IPS-20b (cell line): ENCODE data around the gene MAN2A1.
"Not testable (repeated sequence)": the region's sequence is repeated elsewhere in the genome, so short reads cannot be mapped to it uniquely, and the experiment has no call there.

Experiments
- H3K27ac ChIP-seq: one replicate; pipeline ENCODE4 v1.5.1; 2013; ENCODE audit warnings: low read length
- H3K27me3 ChIP-seq: 2 replicates; pipeline ENCODE4 v1.6.1; 2013; ENCODE audit warnings: mild to moderate bottlenecking, low read length, inconsistent platforms; ENCODE audit not compliant: insufficient read depth
- H3K36me3 ChIP-seq: 2 replicates; pipeline ENCODE4 v1.6.1; 2013; ENCODE audit warnings: low read depth, mild to moderate bottlenecking, inconsistent platforms, low read length, moderate library complexity; ENCODE audit not compliant: insufficient read depth
- H3K4me1 ChIP-seq: 2 replicates; pipeline ENCODE4 v1.6.1; 2013; ENCODE audit warnings: mild to moderate bottlenecking, control low read depth, inconsistent platforms, low read length, moderate library complexity; ENCODE audit not compliant: insufficient read depth
- H3K4me3 ChIP-seq: 2 replicates; pipeline ENCODE4 v1.5.1; 2013; ENCODE audit warnings: mild to moderate bottlenecking, low read length, inconsistent platforms
- H3K9ac ChIP-seq: 2 replicates; pipeline ENCODE4 v1.6.1; 2013; ENCODE audit warnings: low read depth, mild to moderate bottlenecking, inconsistent platforms, low read length, moderate library complexity
- H3K9me3 ChIP-seq: 2 replicates; pipeline ENCODE4 v1.6.1; 2013; ENCODE audit warnings: mild to moderate bottlenecking, low read depth, low read length, inconsistent platforms; ENCODE audit not compliant: insufficient read depth

MAN2A1 gene

DNA sequence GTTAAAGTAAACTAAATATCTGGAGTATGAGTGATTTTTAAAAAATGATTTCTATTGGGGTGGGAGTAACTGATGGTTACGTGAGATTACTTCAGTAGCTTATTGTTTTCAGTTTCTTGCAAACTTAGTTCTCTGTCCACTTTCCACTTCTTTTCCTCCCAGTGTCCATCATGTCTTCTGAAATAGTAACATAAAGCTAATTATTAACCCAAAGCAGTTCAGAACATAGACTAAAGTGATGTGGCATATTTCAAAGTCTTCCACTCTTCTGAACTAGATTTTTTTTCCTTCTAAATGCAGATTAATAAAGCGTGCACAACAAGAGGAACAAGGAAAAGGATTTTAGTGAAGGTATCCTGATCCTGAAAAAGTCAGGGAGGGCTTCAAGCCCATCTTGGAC, 114.1 kb downstream of the MAN2A1 start:
- no peak overlapping the region for H3K27ac ChIP-seq
- H3K4me3 ChIP-seq, result no peak overlapping the region
- H3K9ac ChIP-seq, result no peak overlapping the region
- H3K27me3 ChIP-seq, result no peaks in the 10 kb centered on the region
- peaks cover 12% of the 10 kb centered on the region; the same call in 1 of the 2 replicates for H3K4me1 ChIP-seq
- no peaks in the 10 kb centered on the region for H3K9me3 ChIP-seq
- peaks cover 30% of the 10 kb centered on the region for H3K36me3 ChIP-seq

DNA sequence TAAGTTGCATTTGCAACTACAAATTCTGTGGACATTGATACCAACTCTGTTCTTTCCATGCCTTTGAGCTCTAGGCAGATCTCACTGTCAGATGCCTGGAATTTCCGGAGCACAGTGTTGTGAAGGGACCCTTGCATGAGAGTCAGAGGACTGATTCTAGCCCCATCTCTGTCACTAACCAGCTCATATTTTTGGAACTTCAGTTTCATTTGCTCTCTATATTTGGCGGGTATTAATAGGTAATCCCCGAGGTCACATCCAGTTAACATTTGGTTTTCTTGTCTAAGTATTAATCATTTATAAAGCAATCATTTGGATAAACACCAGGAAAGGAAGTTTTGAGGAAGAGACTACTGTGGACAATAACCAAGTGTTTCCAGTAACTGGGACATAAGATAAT, 115.7 kb downstream of the MAN2A1 start:
- Histone ChIP-seq H3K4me1 (peaks cover 12% of the 10 kb centered on the region; the same call in 1 of the 2 replicates), H3K9me3 (no peaks in the 10 kb centered on the region), H3K27me3 (no peaks in the 10 kb centered on the region), H3K36me3 (peaks cover 30% of the 10 kb centered on the region), H3K4me3 (no peak overlapping the region), H3K9ac (no peak overlapping the region), H3K27ac (no peak overlapping the region)

DNA sequence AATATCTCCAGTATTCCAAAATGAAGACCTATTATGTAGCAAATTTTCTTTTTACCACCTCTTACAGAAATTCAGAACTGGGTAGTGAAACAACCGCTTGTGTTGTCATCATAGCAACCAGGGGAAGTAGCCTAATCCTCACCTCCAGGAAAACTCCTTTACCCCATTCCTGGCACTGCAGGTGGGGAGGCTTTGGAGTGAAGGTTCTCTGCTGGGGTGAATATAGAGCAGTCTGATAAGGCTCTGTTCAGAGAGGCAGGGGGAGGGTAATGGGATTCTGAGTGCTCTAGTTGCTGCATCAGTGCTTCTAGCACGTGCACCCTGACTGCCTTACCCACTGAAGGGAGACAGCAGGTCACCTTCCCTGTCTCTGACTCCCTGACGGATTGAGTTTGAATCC, 116.2 kb downstream of the MAN2A1 start:
- H3K4me3 ChIP-seq, result no peak overlapping the region
- peaks cover 30% of the 10 kb centered on the region for H3K36me3 ChIP-seq

DNA sequence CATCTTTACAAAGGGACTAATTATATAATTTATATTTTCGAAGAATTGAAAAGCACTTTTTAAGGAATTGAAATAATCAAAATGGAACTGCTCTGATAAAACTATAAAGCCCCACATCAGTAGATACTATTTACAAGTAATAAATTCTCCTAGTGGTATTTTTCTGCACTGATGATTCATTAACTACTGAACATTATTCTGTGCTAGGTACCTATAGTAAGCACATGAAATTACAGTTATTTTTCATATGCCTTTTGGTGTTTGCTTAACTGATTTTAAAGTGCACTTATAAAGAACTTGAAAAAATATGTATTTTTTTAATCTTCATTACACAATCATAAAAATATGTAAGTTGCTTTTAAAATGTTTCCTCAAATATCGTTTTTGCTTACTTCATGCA, 123.0 kb downstream of the MAN2A1 start:
- no peak overlapping the region for H3K4me3 ChIP-seq
- H3K27me3 ChIP-seq, result no peaks in the 10 kb centered on the region
- H3K9ac ChIP-seq, result no peak overlapping the region
- H3K27ac ChIP-seq, result no peak overlapping the region
- H3K4me1 ChIP-seq, result no peaks in the 10 kb centered on the region
- H3K36me3 ChIP-seq, result peaks cover 59% of the 10 kb centered on the region
- H3K9me3 ChIP-seq, result no peaks in the 10 kb centered on the region

More for the DNA sequence above, 116.2 kb downstream of the MAN2A1 start:
- Histone ChIP-seq H3K9ac (no peak overlapping the region), H3K27me3 (no peaks in the 10 kb centered on the region), H3K27ac (no peak overlapping the region), H3K4me1 (peaks cover 12% of the 10 kb centered on the region; the same call in 1 of the 2 replicates), H3K9me3 (no peaks in the 10 kb centered on the region)

DNA sequence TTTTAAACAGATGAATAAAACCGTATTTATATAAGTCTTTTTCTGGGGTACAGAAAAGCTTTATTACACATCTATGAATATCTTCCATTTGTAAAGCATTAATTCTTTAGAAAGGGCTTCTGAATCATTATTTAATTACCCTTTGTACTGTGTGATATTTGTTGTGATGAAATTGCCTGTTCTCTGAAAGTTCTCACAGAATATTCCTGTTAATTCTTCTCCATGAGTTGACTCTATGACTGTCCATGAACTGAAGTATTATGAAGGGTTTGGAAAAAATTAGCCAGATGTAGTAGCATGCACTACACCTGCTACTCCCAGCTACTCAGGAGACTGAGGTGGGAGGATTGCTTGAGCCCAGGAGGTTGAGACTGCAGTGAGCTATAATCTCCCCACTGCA, 127.0 kb downstream of the MAN2A1 start:
- no peak overlapping the region for H3K9ac ChIP-seq
- H3K4me1 ChIP-seq, result no peaks in the 10 kb centered on the region
- no peaks in the 10 kb centered on the region for H3K27me3 ChIP-seq
- H3K36me3 ChIP-seq, result peaks cover 82% of the 10 kb centered on the region
- no peak overlapping the region for H3K27ac ChIP-seq
- H3K4me3 ChIP-seq, result no peak overlapping the region
- H3K9me3 ChIP-seq, result no peaks in the 10 kb centered on the region

DNA sequence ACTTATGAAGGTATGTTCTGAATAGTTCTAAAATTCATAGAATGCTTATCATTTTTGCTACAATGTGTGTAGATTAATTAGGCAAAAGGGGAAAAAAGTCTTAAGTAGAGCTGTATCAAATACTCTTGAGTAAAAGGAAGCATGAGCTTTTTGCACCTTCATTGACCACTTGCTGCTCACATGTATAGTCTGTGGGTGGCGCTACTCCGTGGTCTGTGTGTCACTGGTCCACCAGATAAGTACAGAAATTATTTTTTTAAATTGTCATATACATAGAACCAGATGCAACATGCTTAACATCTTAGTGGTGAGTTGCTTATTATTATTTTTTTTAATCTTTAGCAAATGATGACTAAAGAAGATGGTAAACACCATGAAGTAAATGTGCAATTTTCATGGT, 130.2 kb downstream of the MAN2A1 start:
- Histone ChIP-seq H3K27ac (no peak overlapping the region), H3K4me1 (no peaks in the 10 kb centered on the region), H3K9me3 (no peaks in the 10 kb centered on the region), H3K27me3 (no peaks in the 10 kb centered on the region), H3K36me3 (peaks cover 81% of the 10 kb centered on the region), H3K9ac (no peak overlapping the region), H3K4me3 (no peak overlapping the region)

DNA sequence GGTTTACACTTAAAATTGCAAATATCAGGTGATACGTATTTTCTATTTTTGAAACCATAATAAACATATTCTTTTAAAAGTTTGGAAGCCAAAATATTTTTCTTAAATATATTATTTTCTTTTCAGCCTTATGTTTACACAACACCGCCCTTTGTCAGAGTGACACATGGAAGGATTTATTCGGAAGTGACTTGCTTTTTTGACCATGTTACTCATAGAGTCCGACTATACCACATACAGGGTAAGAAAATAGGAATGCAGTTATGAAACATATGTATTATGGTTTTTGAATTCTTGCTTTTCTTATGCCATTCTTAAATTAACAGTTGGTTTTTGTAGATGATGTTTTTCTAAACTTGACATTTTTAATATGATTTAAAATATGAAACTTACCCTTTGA, 133.9 kb downstream of the MAN2A1 start:
- Histone ChIP-seq H3K4me1 (no peaks in the 10 kb centered on the region), H3K27me3 (no peaks in the 10 kb centered on the region), H3K9me3 (no peaks in the 10 kb centered on the region), H3K4me3 (no peak overlapping the region), H3K9ac (no peak overlapping the region), H3K36me3 (peaks cover 89% of the 10 kb centered on the region), H3K27ac (no peak overlapping the region)

DNA sequence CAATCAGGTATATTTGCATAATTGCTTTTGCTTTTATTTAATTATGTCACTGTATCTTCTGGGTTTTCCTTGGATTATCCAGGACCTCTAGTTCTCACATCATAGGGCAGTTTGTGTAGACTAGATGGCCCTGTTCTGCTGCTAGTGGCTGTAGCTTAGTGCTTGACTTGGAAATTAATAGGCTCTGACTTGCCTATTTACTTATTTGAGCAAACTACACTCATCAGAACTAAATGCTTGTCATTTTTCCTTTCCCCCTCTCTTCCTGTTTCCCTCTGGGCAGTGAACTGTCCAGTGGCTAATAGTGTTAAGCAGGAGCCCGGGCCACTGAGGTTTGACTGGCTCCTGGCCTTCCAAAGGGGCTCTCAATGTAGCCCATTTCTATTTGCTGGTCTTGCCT, 135.7 kb downstream of the MAN2A1 start:
- no peaks in the 10 kb centered on the region for H3K4me1 ChIP-seq
- no peak overlapping the region for H3K4me3 ChIP-seq
- H3K9me3 ChIP-seq, result no peaks in the 10 kb centered on the region
- no peak overlapping the region for H3K27ac ChIP-seq
- peaks cover 91% of the 10 kb centered on the region for H3K36me3 ChIP-seq
- H3K9ac ChIP-seq, result no peak overlapping the region
- no peaks in the 10 kb centered on the region for H3K27me3 ChIP-seq

DNA sequence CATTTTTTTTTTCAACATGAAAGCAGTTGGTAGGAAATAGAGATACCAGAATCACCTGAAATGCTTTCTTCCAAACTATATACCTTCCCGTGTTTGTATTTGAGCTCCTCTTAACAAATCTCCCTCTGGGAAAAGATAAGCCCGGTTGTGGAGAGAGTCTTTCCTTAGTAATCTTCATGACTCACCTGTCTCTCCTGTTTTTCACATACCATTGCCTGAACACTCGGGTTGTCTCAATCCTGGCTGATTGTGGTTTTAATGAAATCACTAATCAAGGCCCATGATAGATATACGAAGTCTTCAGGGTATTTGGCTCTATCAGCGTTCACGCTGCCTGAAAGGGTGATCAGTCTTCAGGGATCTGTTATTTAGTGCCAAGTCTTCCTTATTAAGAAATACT, 136.7 kb downstream of the MAN2A1 start:
- no peaks in the 10 kb centered on the region for H3K4me1 ChIP-seq
- no peak overlapping the region for H3K9ac ChIP-seq
- H3K36me3 ChIP-seq, result peaks cover 91% of the 10 kb centered on the region
- H3K4me3 ChIP-seq, result no peak overlapping the region
- H3K9me3 ChIP-seq, result no peaks in the 10 kb centered on the region
- H3K27me3 ChIP-seq, result no peaks in the 10 kb centered on the region
- H3K27ac ChIP-seq, result no peak overlapping the region

DNA sequence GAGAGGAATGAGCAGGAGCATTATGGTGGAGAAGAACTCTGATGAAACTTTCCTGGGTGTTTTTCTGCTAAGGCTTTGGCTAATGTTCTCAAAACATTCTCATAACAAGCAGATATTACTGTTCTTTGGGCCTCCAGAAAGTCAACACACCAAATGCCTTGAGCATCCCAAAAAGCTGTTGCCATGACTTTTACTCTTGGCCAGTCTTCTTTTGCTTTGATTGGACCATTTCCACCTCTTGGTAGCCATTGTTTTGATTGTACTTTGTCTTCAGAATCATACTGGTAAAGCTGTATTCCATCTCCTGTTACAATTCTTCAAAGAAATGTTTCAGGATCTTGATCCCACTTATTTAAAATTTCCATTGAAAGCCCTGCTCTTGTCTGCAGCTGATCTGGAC, 139.6 kb downstream of the MAN2A1 start:
- 0 out of 2 replicates have a peak, but pooled peaks cover 4% of the 10 kb centered on the region for H3K9me3 ChIP-seq
- H3K36me3 ChIP-seq, result peaks cover 76% of the 10 kb centered on the region
- no peaks in the 10 kb centered on the region for H3K4me1 ChIP-seq
- no peak overlapping the region for H3K4me3 ChIP-seq
- no peak overlapping the region for H3K27ac ChIP-seq
- H3K27me3 ChIP-seq, result no peaks in the 10 kb centered on the region
- H3K9ac ChIP-seq, result no peak overlapping the region

DNA sequence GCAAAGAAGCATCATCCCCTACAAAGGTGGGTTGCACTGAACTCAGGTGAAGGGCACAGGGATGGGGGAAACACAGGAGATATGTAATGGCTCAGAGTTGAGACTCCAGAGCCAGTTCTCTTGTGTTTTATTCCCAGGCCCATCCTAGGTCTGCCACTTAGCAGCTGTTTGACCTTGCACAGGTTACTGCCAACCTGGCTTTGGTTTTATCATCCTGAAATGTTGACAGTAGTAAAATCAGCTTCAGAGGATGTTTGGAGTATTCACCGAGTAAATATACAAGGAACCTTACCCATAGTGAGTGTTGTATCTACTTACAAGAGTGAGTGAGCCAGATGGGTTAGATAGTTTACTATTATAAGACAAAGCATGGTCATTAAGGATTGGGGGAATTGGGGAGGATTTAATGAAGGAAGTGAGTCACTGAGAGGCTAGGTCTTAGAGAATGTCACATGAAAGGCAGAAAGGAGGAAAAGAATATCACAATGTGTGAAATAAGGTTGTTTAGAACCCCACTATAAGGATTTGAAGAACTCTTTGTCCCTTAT, 141.3 kb downstream of the MAN2A1 start:
- no peak overlapping the region for H3K27ac ChIP-seq

DNA sequence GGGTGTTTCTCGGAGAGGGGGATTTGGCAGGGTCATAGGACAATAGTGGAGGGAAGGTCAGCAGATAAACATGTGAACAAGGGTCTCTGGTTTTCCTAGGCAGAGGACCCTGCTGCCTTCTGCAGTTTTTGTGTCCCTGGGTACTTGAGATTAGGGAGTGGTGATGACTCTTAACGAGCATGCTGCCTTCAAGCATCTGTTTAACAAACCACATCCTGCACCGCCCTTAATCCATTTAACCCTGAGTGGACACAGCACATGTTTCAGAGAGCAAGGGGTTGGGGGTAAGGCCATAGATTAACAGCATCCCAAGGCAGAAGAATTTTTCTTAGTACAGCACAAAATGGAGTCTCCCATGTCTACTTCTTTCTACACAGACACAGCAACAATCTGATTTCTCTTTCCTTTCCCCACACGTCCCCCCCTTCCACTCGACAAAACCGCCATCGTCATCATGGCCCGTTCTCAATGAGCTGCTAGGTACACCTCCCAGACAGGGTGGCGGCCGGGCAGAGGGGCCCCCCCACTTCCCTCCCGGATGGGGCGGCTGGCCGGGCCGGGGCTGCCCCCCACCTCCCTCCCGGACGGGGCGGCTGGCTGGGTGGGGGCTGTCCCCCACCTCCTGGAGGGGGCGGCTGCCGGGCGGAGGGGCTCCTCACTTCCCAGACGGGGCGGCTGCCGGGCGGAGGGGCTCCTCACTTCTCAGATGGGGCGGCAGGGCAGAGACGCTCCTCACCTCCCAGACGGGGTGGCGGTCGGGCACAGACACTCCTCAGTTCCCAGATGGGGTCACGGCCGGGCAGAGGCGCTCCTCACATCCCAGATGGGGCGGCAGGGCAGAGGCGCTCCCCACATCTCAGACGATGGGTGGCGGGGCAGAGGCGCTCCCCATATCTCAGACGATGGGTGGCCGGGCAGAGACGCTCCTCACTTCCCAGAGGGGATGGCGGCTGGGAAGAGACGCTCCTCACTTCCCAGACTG, 142.8 kb downstream of the MAN2A1 start:
- H3K27me3 ChIP-seq, H3K9me3 ChIP-seq, H3K9ac ChIP-seq, H3K27ac ChIP-seq, H3K4me3 ChIP-seq: not testable (repeated sequence)
- peaks cover 53% of the 10 kb centered on the region for H3K36me3 ChIP-seq
- peaks cover 16% of the 10 kb centered on the region for H3K4me1 ChIP-seq

More for the DNA sequence above, 141.3 kb downstream of the MAN2A1 start:
- Histone ChIP-seq H3K4me3 (no peak overlapping the region), H3K9me3 (0 out of 2 replicates have a peak, but pooled peaks cover 4% of the 10 kb centered on the region), H3K36me3 (peaks cover 65% of the 10 kb centered on the region), H3K27me3 (no peaks in the 10 kb centered on the region), H3K4me1 (peaks cover 6% of the 10 kb centered on the region; the same call in 1 of the 2 replicates), H3K9ac (no peak overlapping the region)
